HT-29 (cell line): Measurements from ENCODE around the gene PKD2. TPM values are rescaled to one million over a fixed set of nuclear protein-coding genes. Genes with fewer than 3 reads are reported as not detected.
"Not testable (repeated sequence)": the region's sequence is repeated elsewhere in the genome, so short reads cannot be mapped to it uniquely, and the experiment has no call there.

Experiments used
- DNase-seq: peaks from one replicate; pipeline ENCODE4 v3.0.0-alpha.2; 2015; ENCODE audit warnings: low spot score
- total RNA-seq: library from RNA; depleted of rRNA; stranded (reverse); fragments of >200 nt; shearing (Covaris generic); gene quantifications from 2 replicates; pipeline ENCODE4 v1.2.3, GENCODE V29; 2014

PKD2 gene
- total RNA-seq, 1 experiment from 2014 or later = 7.8 TPM

GRCh38 chr4:87985887-87986200 is 21.6 kb upstream of the PKD2 start:
- DNase-seq = no peak

GRCh38 chr4:87986508-87986907 is 20.9 kb upstream of the PKD2 start:
- DNase-seq = no peak

DNA sequence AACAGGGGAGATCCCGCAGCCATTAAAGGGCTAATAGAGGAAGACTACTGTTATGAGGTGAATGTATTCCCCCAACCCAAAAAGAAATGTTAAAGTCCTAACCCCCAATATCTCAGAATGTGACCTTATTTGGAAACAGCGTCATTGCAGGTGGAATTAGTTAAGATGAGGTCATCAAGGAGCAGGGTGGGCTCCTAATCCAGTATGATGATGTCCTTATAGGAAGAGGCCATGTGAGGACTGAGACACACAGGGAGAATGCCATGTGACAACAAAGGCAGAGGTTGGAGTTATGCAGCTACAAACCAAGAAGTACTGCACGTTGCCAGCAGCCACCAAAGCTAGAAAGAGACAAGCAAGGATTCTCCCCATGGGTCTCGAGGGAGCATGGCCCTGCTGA is 17.7 kb upstream of the PKD2 start:
- no peak for DNase-seq

DNA sequence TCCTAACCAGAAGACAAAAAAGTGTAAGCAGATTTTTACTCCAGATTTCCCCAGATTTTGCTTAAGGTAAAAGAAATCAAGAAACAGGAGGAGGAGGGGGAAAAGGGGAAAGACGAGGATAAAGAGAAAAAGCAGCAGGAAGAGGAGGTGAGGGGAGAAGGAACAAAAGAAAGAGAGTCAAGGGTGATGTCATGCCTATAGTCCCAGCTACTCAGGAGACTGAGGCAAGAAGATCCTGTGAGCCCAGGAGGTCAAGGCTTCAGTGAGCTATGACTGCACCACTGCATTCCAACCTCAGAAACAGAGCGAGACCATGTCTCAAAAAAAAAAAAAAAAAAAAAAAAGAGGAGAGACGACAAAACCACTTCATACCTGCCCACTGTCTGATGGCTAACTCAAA is 12.0 kb upstream of the PKD2 start:
- DNase-seq = no peak

GRCh38 chr4:87999191-87999691 is 8.2 kb upstream of the PKD2 start:
- not testable (repeated sequence) for DNase-seq

GRCh38 chr4:88001871-88002270 is 5.6 kb upstream of the PKD2 start:
- no peak for DNase-seq

- DNase-seq = peak; percentile 52
These were observed 4.6 kb upstream of the PKD2 start for GRCh38 chr4:88002786-88003185.

GRCh38 chr4:88003261-88003660 is 4.2 kb upstream of the PKD2 start:
- no peak for DNase-seq

DNA sequence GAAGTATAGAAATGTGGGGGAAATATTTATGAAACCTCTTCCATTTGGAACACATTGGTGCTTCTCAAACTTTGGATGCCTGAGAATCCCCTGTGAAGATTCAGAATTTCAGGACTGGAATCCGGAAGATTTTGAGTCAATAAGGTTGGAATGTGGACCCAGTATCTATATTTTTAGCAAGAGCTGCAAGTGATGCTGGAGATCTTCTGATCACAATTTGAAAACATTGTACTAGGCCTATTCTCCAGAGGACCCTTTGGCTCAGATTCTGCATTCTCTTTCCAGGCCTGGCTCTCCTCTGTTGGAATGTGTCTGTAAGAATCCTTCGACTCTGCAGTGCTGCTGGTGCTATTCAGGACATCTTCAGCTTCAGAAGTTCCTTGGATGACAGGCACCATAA is 2.4 kb upstream of the PKD2 start:
- no peak for DNase-seq

DNA sequence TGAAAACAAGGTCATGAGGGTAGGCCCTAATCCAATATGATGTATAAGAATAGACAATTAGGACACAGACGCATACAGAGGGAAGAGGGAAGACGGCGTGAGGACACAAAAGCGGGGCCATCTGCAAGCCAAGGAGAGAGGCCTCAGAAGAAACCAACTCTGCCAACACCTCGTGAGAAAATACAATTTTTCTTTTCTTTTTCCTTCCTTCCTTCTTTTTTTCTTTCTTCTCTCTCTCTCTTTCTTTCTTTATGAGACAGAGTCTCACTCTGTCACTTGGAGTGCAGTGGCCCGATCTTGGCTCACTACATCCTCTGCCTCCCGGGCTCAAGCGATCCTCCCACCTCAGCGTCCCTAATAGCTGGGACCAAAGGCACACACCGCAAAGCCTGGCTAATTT is 1.5 kb upstream of the PKD2 start:
- no peak for DNase-seq

DNA sequence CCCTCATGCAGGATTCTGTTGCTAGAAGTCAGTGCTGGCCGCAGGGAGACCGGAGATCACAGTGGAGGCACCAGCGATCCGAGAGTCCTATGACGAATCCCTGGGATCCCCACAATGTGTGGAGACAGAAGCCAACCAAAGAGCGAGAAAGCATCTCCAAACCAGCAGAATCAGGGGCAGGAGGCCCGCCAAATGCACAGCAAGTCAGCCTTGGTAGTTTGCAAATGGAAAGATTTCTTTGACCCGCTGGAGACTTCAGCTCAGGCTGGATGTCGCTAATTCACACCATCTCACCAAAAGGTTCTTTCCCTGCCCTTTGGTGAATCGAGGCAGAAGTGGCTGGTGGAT is 505 bp upstream of the PKD2 start:
- no peak for DNase-seq

DNA sequence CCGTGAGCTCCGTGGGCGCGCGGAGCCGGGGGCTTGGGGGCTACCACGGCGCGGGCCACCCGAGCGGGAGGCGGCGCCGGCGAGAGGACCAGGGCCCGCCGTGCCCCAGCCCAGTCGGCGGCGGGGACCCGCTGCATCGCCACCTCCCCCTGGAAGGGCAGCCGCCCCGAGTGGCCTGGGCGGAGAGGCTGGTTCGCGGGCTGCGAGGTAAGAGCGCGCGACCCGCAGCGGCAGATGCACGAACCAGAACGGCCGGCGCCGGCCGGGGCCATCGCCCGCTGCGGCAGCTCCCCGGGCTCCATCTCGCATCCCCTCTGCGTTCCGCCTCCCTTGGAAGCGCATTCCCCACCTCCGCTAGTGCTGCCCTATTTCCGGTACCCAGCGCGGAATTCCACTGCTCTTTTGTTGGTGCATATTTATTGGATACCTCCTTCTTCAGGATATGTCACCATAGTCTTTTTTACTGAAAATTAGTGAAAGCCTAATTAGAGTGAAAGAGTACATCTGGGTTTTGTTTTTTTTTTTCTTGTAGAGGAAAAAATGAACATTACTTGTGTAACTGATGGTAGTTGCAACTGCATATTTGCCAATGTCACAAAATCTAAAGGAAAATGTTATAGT is 797 bp downstream of the PKD2 start:
- peak; percentile 51 for DNase-seq

- peak; percentile 17 for DNase-seq
These were observed 1.3 kb downstream of the PKD2 start for GRCh38 chr4:88008743-88009171.

DNA sequence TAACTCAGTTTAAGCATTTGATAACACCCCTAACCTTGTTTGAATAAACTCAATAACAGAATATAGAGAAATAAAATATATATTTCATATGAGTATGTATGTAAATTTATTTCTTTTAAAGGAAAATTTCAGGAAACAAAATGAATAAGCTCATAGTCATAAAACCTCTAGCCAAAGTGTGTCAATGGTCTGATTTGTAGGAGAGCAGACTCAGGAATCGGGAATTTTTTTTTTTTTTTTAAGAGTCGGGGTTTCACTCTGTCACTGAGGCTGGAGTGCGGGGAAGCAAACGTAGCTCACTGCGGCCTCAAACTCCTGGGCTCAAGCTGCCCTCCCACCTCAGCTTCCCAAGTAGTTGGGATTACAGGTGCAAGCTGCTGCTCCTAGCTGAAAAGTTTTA is 2.4 kb downstream of the PKD2 start:
- DNase-seq = no peak

DNA sequence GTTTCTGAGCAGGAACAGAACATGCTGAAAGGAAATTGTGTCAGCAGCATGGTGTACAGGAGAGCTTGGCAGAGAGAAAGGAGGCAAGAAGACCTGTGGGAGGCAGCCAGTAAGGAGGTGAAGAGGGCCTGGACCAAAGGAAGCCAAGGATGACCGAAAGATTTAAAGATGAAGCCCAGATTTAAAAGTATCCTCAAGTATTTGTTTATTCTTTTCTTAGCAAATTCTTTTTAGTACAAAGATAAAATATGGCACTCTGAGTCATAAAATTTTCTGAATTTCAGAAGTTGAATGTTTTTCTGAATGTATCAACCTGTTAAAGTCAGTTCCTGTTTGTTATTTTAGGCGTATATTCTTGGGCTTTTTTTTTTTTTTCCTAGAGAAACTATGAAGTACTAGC is 3.5 kb downstream of the PKD2 start:
- DNase-seq = no peak

GRCh38 chr4:88012647-88013046 is 5.2 kb downstream of the PKD2 start:
- DNase-seq = no peak

DNA sequence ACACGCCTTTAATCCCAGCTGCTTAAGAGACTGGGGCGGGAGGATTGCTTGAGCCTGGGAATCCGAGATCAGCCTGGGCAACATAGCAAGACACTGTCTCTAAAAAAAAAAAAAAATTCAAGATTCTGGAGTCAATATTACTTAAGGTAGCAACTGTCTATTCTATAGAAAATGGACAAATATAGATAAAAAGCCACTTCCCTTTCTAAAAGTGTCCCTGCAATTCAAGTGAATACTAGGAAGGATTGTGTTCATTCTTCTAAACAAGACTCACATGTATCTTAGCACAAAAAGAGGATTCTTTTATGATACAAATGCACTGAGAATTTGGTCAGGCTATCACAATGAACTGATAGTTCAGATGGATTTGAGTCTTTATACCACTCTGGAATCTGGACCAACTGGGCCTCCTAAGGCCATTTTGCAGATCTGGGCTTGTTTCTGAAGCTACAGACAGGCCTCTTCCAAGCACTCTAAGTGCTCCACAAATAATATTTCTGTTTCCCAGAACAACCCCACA is 7.0 kb downstream of the PKD2 start:
- DNase-seq = no peak

DNA sequence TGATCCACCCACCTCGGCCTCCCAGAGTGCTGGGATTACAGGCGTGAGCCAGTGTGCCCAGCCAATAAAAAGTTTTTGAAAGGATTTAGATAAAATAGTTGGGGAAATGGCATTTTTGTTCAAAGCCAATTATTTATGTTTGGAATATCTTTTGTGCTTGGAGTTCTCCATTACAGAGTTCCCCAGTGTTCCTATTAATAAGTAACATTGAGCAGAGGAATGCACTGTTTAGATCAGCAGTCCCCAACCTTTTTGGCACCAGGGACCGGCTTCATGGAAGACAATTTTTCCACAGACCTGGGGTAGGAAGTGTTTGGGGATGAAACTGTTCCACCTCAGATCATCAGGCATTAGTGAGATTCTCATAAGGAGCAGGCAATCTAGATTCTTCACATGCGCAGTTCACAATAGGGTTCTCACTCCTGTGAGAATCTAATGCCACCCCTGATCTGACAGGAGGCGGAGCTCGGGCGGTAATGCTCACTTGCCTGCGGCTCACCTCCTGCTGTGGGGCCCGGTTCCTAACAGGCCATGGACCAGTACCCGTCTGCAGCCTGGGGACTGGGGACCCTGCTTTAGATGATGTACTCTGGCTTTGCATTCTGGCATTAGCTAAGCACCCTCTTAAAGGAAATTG is 8.3 kb downstream of the PKD2 start:
- DNase-seq = no peak

- no peak for DNase-seq
These were observed 10.3 kb downstream of the PKD2 start for GRCh38 chr4:88017516-88018297.

DNA sequence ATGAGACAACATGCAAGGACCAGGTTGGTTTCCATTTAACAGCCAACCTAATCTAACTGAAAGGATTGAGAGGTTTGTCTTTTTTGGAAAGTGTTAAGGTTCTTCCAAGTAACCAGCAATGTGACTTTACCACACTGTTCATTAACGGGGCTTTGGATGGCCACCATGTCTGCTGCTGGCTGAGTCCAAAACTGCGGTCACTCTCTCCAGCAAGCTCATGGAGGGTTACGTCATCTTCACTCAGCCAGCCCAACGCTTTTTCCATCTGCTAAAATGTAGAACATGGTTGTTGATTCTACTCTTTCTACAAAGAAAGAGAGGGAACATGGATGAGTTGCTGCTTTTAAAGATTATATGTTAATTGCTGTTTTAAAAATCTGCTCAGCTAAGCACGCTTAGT is 11.0 kb downstream of the PKD2 start:
- no peak for DNase-seq

DNA sequence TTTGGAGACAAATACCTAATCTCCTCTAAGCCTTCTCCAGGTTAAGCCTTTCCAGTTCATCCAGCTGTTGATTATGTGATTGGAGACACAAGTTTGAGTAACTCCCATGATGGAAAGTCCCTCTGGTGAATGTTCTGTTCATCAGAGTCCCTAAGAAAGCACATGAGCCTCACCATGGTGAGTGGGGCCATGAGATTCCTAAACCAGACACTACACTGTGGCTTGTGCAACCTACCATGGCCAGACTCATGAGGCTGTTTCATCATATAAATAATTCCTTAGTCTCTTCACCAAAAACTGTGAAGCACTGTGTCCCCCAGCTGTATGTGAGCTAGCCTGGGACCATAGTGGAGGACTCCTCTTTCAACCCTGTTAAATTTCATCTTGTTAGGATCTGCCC is 14.4 kb downstream of the PKD2 start:
- no peak for DNase-seq

DNA sequence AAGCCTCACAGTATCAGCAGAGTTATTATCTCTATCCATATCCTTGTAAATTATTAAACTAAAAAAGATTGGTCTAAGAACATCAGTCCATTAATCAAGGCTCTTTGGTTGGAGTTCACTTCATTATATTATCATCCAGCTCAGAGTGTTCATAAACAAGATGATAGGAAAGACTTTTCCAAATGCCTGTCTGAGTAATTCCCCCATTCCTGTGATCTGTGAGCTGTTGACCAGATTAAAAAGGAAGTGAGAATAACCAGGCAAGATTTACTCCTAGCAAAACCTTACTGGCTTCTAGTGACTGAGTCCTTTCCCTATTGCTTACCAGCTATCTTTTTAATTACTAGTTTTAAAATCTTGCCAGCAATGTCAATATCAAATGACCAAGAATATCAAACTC is 14.9 kb downstream of the PKD2 start:
- DNase-seq = no peak
